A673 (cell line): ENCODE measurements around the gene KCNK17. TPM values are rescaled to one million over a fixed set of nuclear protein-coding genes. Genes with fewer than 3 reads are reported as not detected.

ENCODE experiments used
- BruUV-seq: library from RNA; stranded (reverse); fragments of 400-500 nt; replicated peaks from 2 replicates; lab custom pipeline; 2021; lab: Mats Ljungman, UMichigan
- CTCF ChIA-PET: fragments of 300-600 bp; sonication (Branson Sonifier 250); formaldehyde crosslinking; loops from one replicate; lab custom pipeline; 2022; ENCODE audit warnings: antibody characterized with exemption; lab: Charles Lee
- POLR2A ChIA-PET: fragments of 300-600 bp; sonication (Branson Sonifier 250); formaldehyde crosslinking; loops from one replicate; lab custom pipeline; 2022; ENCODE audit warnings: antibody characterized with exemption; ENCODE audit not compliant: low non-redundant PET; lab: Charles Lee
- DNase-seq: peaks from one replicate; pipeline ENCODE4 v3.0.0-alpha.2; 2015; ENCODE audit warnings: low spot score
- H3K27ac ChIP-seq: fragments of 200-600 bp; sonication (generic); 2 replicates; pipeline ENCODE4 v1.5.1; 2016; ENCODE audit warnings: mixed run types, low read depth, mild to moderate bottlenecking, mixed read lengths, antibody characterized with exemption, low read length; ENCODE audit not compliant: poor library complexity, severe bottlenecking
- H3K27me3 ChIP-seq: fragments of 200-600 bp; sonication (generic); replicated peaks from 2 replicates; pipeline ENCODE4 v1.6.1; 2017; ENCODE audit warnings: mixed run types, low read depth, mild to moderate bottlenecking, mixed read lengths, antibody characterized with exemption, low read length; ENCODE audit not compliant: insufficient read depth, poor library complexity
- H3K36me3 ChIP-seq: fragments of 200-600 bp; sonication (generic); 2 replicates; pipeline ENCODE4 v1.6.1; 2016; ENCODE audit warnings: mixed run types, mild to moderate bottlenecking, mixed read lengths, antibody characterized with exemption, low read length; ENCODE audit not compliant: insufficient read depth, poor library complexity, severe bottlenecking
- H3K4me1 ChIP-seq: fragments of 200-600 bp; sonication (generic); 2 replicates; pipeline ENCODE4 v1.6.1; 2017; ENCODE audit warnings: mixed run types, mild to moderate bottlenecking, mixed read lengths, antibody characterized with exemption, low read length; ENCODE audit not compliant: insufficient read depth, poor library complexity, severe bottlenecking
- H3K4me3 ChIP-seq: fragments of 200-600 bp; sonication (generic); 2 replicates; pipeline ENCODE4 v1.5.1; 2016; ENCODE audit warnings: low read depth, mixed run types, mild to moderate bottlenecking, mixed read lengths, low read length; ENCODE audit not compliant: poor library complexity, severe bottlenecking
- H3K9me3 ChIP-seq: fragments of 200-600 bp; sonication (generic); 2 replicates; pipeline ENCODE4 v1.6.1; 2016; ENCODE audit warnings: mixed run types, low read depth, mild to moderate bottlenecking, mixed read lengths, antibody characterized with exemption, low read length; ENCODE audit not compliant: poor library complexity, severe bottlenecking
- EZH2 ChIP-seq: fragments of 200-600 bp; sonication (generic); IDR thresholded peaks from 2 replicates; pipeline ENCODE4 v1.6.1; 2017; ENCODE audit warnings: borderline replicate concordance, low read depth, mild to moderate bottlenecking, mixed read lengths, antibody characterized with exemption, low read length; ENCODE audit not compliant: poor library complexity, severe bottlenecking
- intact Hi-C: fragments of 100-400 bp; cut with micrococcal nuclease; formaldehyde crosslinking; loops from one replicate; pipeline ENCODE4 v1.10.0; 2022; ENCODE audit not compliant: unreplicated experiment
- total RNA-seq: library from RNA; stranded (reverse); gene quantifications from 2 replicates; pipeline ENCODE4 v1.2.3, GENCODE V29; 2021
- TF ChIP-seq, protein P1 (sequence below): fragments of 300-800, 200-600 bp; sonication (generic); conservative IDR thresholded peaks from 2 replicates; pipeline ENCODE4 v1.5.1; 2017; ENCODE audit warnings: low read depth, mild to moderate bottlenecking, antibody characterized with exemption, low read length, moderate library complexity, mixed read lengths

Gene KCNK17
- total RNA-seq, 1 experiment from 2014 or later, result not detected

- ChIA-PET POLR2A (no interaction called here), CTCF (no interaction called here)
- intact Hi-C loops, result no loop called here
- Histone ChIP-seq H3K27ac (no peak overlapping the region), H3K27me3 (peaks cover 5% of the 10 kb centered on the region), H3K4me3 (no peak overlapping the region), H3K9me3 (no peaks in the 10 kb centered on the region), H3K4me1 (no peaks in the 10 kb centered on the region), H3K36me3 (no peaks in the 10 kb centered on the region)
- BruUV-seq, result no TSS peak
- TF ChIP-seq EZH2, result no peak
- TF ChIP-seq, protein P1, sequence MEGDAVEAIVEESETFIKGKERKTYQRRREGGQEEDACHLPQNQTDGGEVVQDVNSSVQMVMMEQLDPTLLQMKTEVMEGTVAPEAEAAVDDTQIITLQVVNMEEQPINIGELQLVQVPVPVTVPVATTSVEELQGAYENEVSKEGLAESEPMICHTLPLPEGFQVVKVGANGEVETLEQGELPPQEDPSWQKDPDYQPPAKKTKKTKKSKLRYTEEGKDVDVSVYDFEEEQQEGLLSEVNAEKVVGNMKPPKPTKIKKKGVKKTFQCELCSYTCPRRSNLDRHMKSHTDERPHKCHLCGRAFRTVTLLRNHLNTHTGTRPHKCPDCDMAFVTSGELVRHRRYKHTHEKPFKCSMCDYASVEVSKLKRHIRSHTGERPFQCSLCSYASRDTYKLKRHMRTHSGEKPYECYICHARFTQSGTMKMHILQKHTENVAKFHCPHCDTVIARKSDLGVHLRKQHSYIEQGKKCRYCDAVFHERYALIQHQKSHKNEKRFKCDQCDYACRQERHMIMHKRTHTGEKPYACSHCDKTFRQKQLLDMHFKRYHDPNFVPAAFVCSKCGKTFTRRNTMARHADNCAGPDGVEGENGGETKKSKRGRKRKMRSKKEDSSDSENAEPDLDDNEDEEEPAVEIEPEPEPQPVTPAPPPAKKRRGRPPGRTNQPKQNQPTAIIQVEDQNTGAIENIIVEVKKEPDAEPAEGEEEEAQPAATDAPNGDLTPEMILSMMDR, result no peak
- DNase-seq, result no peak
Observed at GRCh38 chr6:39338397-39338796, 24.2 kb upstream of the KCNK17 start.

GRCh38 chr6:39335780-39336545 lies 21.7 kb upstream of the KCNK17 start:
- no peaks in the 10 kb centered on the region for H3K9me3 ChIP-seq
- no peak for DNase-seq
- intact Hi-C loops, result no loop called here
- no peak overlapping the region for H3K4me3 ChIP-seq
- ChIA-PET CTCF (no interaction called here), POLR2A (no interaction called here)
- BruUV-seq, result no TSS peak
- peaks cover 12% of the 10 kb centered on the region for H3K27me3 ChIP-seq
- H3K36me3 ChIP-seq, result no peaks in the 10 kb centered on the region
- TF ChIP-seq EZH2, result no peak
- TF ChIP-seq, protein P1, result no peak
- no peak overlapping the region for H3K27ac ChIP-seq
- H3K4me1 ChIP-seq, result no peaks in the 10 kb centered on the region

DNA sequence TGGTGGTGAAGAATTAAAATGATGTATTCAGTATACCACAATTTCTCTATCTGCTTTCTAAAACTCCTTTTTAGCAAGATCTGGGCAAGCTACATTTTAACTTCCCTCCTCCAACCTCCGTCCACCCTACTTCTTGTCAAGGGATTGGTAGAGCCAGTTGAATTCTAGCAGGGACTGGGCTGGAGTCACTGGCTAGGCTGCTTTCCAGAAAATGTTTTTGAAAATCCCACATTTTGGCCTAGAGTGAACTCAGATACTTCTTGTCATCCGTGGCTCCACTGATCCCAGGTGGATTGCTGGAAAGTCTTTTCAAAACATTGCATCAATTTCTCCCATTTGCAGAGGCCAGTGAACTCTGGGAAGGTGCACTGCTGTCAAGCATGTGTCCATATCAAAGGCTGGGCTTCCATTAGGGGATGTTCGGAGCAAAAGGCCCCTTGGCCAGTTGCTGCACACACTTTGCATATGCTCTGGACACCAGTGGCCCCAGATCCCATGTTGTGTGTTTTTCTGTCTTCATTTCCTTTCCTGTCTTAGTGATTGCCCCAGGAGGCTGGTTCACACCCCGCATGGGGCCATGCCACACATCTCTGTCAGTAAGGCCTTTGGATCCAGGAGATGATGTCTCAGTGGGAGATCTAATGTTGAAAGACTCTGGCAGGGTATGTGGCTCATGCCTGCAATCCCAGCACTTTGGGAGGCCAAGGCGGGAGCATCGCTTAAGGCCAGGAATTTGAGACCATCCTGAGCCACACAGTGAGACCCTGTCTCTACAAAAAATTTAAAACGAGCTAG lies 19.6 kb upstream of the KCNK17 start:
- H3K27ac ChIP-seq, result no peak overlapping the region
- no peaks in the 10 kb centered on the region for H3K9me3 ChIP-seq
- H3K27me3 ChIP-seq, result peaks cover 12% of the 10 kb centered on the region
- intact Hi-C loops, result no loop called here
- ChIA-PET CTCF (no interaction called here), POLR2A (no interaction called here)
- H3K4me1 ChIP-seq, result no peaks in the 10 kb centered on the region
- no peak for DNase-seq
- H3K4me3 ChIP-seq, result no peak overlapping the region
- TF ChIP-seq, protein P1, result no peak
- TF ChIP-seq EZH2, result no peak
- no peaks in the 10 kb centered on the region for H3K36me3 ChIP-seq
- BruUV-seq, result no TSS peak
